Hepatocyte (in vitro differentiated cells): Measurements from ENCODE around the gene TMEM150B.

Source experiments
- CTCF ChIP-seq: fragments of 200-600 bp; sonication (generic); IDR thresholded peaks from 2 replicates; pipeline ENCODE4 v1.5.1; 2016; ENCODE audit warnings: antibody characterized with exemption, mild to moderate bottlenecking; ENCODE audit not compliant: poor library complexity
- EZH2 ChIP-seq: fragments of 200-600 bp; sonication (generic); IDR thresholded peaks from 2 replicates; pipeline ENCODE4 v1.6.1; 2016; ENCODE audit warnings: antibody characterized with exemption, mild to moderate bottlenecking, borderline replicate concordance

DNA sequence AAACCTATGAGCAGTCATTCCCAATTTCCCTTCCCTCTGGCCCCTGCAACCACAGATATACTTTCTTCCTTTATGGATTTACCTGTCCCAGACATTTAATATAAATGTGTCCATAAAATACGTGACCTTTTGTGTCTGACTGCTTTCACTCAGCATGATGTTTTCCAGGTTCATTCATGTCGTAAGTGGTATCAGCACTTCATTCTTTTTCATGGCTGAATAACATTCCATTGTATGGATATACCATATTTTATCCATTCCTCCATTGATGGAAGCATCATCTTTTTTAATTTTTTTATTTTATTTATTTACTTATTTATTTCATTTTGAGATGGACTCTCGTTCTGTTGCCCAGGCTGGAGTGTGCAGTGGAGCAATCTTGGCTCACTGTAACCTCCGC, 58.3 kb downstream of the TMEM150B start:
- TF ChIP-seq CTCF (no peak), EZH2 (no peak)
